ENCODE results near the gene RNU1-2. TPM values are rescaled to one million over a fixed set of nuclear protein-coding genes. Genes with fewer than 3 reads are reported as not detected.
A peak's percentile ranks its signal among the peaks of the same experiment; 100 is the strongest.
"Not testable (repeated sequence)": the region's sequence is repeated elsewhere in the genome, so short reads cannot be mapped to it uniquely, and the experiment has no call there.

RNU1-2 gene
- total RNA-seq, 2 experiments from 2014 or later: 1,730 to 2,232 TPM

GRCh38 chr1:16939386-16940180, 43.8 kb downstream of the RNU1-2 start:
- H3K4me3 Mint-ChIP-seq; CTCF ChIA-PET; POLR2A ChIA-PET; H3K27ac Mint-ChIP-seq; H3K9me3 Mint-ChIP-seq (ENCODE audit: insufficient read depth); DNase-seq; ATAC-seq; H3K27me3 Mint-ChIP-seq (ENCODE audit: low read depth); H3K4me1 Mint-ChIP-seq (ENCODE audit: low read depth); H3K36me3 Mint-ChIP-seq (ENCODE audit: low read depth): not testable (repeated sequence)

GRCh38 chr1:16944038-16944437, 48.3 kb downstream of the RNU1-2 start:
- Mint-ChIP-seq H3K9me3 (ENCODE audit: insufficient read depth) (no peaks in the 10 kb centered on the region), H3K4me3 (no peak overlapping the region), H3K36me3 (ENCODE audit: low read depth) (no peaks in the 10 kb centered on the region), H3K4me1 (ENCODE audit: low read depth) (no peaks in the 10 kb centered on the region), H3K27ac (no peak overlapping the region), H3K27me3 (ENCODE audit: low read depth) (no peaks in the 10 kb centered on the region)
- no peak for ATAC-seq
- ChIA-PET POLR2A (no interaction called here), CTCF (no interaction called here)
- no peak for DNase-seq

- H3K27ac Mint-ChIP-seq; H3K27me3 Mint-ChIP-seq (ENCODE audit: low read depth); H3K36me3 Mint-ChIP-seq (ENCODE audit: low read depth); H3K4me3 Mint-ChIP-seq; H3K9me3 Mint-ChIP-seq (ENCODE audit: insufficient read depth); H3K4me1 Mint-ChIP-seq (ENCODE audit: low read depth); POLR2A ChIA-PET; DNase-seq: not testable (repeated sequence)
- CTCF ChIA-PET: interaction anchor here (0.8 kb wide), 1 partner anchor 15 kb away, joined by 4 read pairs; no protein-coding TSS in a partner anchor
- peak; percentile 21 for ATAC-seq
These were observed 49.7 kb downstream of the RNU1-2 start for GRCh38 chr1:16945512-16945911.

Small RNAs within 50 kb of the gene (microRNA-seq; reads per million reads assigned to microRNA genes)
- not detected for gene MIR3675

Other genes starting within 250 kb of the RNU1-2 start
- 1,000 to 10,000 TPM; 1,730 to 2,232 TPM for gene RNU1-3, start 229.0 kb upstream of the RNU1-2 start, total RNA-seq
- gene RNU1-4, start 155.5 kb upstream of the RNU1-2 start, total RNA-seq: 1,000 to 10,000 TPM; 1,730 to 2,232 TPM
- gene CROCC, start 26.0 kb downstream of the RNU1-2 start, total RNA-seq: 10 to 100 TPM; 31.7 to 33.1 TPM
- not detected for gene MFAP2, start 84.6 kb downstream of the RNU1-2 start, total RNA-seq
- gene ATP13A2, start 115.9 kb downstream of the RNU1-2 start, total RNA-seq: 10 to 100 TPM; 42.7 to 51.4 TPM
- 100 to 1,000 TPM in 1 of 2 experiments, 10 to 100 TPM in 1; 90.4 to 101 TPM for gene SDHB, start 158.1 kb downstream of the RNU1-2 start, total RNA-seq
- not detected for gene PADI2, start 223.5 kb downstream of the RNU1-2 start, total RNA-seq

Data from activated CD8-positive, alpha-beta T cell treated with anti-CD3 and anti-CD28 coated beads, Interleukin-2, amount 10 ng/mL, durations not matched to agents 7 days and 5 days (primary cell).